Left colon (tissue), 2 donors: ENCODE data around the gene CES3. TPM values are rescaled to one million over a fixed set of nuclear protein-coding genes. Genes with fewer than 3 reads are reported as not detected.

Experiments
- ATAC-seq: fragments of 200-7000 bp; cut with Tn5 transposase; one replicate; pipeline ENCODE4 v1.9.1; 2020; ENCODE audit warnings: mild to moderate bottlenecking, moderate library complexity
- DNase-seq, 2 donors: peaks; one replicate each; pipeline ENCODE4 v3.0.0-alpha.2; 2020
- intact Hi-C, 2 donors: fragments of 100-400 bp; cut with DNase I in 1 of 2; cut with micrococcal nuclease in 1 of 2; formaldehyde crosslinking; loops; one replicate each; pipeline versions ENCODE4 v1.11.2 to v1.14.0; 2022; cut with DNase I, micrococcal nuclease
- long read RNA-seq: library from polyadenylated mRNA; unstranded; transcript quantifications from one replicate; pipeline ENCODE4 v2.0.0, GENCODE V29; 2021
- total RNA-seq, 2 donors: library from RNA; stranded (reverse); fragmentation: NEBNext Ultra II Directional; extraction: Animal tissue kit (Norgen Biotek cat#: 25700); gene quantifications; one replicate each; pipeline ENCODE4 v1.2.1, GENCODE V29; 2021
- donor health status: DM: no; HTN: no; CAD: no.
- donor health status: DM: yes; HTN: yes; CAD: no.

CES3 gene, protein sequence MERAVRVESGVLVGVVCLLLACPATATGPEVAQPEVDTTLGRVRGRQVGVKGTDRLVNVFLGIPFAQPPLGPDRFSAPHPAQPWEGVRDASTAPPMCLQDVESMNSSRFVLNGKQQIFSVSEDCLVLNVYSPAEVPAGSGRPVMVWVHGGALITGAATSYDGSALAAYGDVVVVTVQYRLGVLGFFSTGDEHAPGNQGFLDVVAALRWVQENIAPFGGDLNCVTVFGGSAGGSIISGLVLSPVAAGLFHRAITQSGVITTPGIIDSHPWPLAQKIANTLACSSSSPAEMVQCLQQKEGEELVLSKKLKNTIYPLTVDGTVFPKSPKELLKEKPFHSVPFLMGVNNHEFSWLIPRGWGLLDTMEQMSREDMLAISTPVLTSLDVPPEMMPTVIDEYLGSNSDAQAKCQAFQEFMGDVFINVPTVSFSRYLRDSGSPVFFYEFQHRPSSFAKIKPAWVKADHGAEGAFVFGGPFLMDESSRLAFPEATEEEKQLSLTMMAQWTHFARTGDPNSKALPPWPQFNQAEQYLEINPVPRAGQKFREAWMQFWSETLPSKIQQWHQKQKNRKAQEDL
- total RNA-seq = 100 to 1,000 TPM; 201 to 203 TPM
- long read RNA-seq, transcript CES3-201 (13 exons, 3,834 nt) = major isoform, 32 of 96 reads
- long read RNA-seq, partial matches to known transcripts = 57 of 96 reads
- long read RNA-seq, other reads (novel, unspliced or antisense) = 6 of 96 reads

DNA sequence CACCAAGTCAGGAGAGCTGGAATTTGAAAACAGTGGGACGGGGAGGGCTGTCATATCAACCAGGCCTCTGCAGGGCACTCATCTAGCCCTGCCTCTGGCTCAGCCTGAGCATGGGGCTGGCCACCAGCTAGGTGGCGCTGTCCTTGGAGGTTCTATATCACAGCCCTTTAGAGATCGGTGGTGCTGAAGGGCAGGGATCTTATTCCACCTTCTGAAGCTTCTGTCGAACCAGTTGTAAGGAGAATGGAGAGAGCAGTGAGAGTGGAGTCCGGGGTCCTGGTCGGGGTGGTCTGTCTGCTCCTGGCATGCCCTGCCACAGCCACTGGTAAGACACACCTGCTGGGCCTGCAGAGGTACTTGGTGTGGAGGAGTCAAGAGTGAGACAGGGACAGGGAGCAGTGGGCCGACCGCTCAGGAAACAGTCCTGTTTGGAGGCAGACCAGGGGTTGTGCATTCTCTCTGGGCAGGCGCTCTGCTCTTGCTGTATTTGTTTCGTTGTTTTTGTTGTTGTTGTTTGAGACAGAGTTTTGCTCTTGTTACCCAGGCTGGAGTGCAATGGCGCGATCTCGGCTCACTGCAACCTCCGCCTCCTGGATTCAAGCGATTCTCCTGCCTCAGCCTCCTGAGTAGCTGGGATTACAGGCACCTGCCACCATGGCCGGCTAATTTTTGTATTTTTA is at the start of gene CES3:
Gene CES3, plus strand, starts transcription at position 202 of the 680 bp plus-strand sequence. Its CDS starts 42 bp downstream, at position 244.
- DNase-seq = peak; percentile 88 to 90
- intact Hi-C loops = no loop called here
- ATAC-seq = peak; percentile 76

DNA sequence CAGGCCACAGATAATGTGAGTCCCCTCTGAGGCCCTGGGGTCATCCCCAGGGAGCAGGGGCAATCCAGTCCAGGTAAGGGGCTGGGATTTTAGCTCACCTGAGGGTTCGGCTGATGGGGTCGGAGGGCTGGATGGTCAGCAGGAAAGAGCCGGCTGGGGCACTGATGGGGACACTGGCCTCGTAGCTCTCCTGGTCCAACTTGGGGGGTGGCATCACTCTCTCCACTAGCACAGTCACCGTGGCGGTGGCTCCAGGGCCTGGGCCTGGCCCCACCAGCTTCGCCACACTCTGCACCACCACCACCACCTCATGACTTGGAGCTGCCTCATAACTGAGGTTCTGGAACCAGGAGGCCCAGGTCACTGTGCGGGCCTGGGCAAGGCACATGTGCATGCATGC is 49.3 kb upstream of the CES3 start:
- ATAC-seq = no peak
- intact Hi-C loops = no loop called here

DNA sequence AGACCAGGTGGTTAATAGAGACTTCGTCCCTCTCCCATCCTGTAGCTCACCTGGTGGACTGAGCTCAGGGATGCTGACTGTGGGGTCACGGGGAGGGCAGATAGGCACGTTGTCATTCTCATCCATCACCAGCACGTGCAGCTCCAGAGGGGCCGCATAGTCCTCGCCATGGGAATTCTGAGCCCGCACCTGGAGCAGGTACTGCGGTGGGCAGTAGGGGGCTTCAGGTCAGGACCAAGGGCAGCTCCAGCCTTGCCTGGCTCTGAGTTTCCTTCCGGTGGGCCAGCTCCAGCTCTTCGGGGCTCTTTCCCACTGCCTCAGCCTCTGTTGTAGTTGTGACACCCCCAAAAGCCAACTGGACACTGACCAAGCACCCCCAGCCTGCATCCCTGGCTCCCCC is 48.0 kb upstream of the CES3 start:
- no peak for ATAC-seq
- DNase-seq = no peak
- intact Hi-C loops = no loop called here

More for the DNA sequence above, 49.3 kb upstream of the CES3 start:
- DNase-seq = no peak

DNA sequence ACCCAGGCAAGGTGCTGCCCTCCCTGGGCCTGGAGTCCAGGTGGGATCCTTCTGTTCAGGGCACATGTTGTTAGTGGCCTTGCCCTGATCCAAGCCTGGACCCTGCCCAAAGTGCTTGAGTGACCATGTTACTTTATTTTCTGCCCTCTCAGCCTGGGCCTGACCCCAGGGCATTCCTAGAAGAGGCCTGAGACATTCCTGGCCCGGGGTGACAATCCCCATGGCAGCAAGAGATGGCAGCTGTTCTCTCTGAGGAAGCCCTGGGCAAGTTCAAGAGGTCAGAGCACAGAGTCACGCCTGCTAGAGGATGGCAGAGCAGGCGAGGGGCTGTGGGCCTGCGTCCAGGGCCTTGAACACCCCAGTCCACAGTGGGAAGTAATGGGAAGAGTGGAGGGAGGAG is 47.4 kb upstream of the CES3 start:
- DNase-seq = no peak
- no peak for ATAC-seq
- intact Hi-C loops = no loop called here

DNA sequence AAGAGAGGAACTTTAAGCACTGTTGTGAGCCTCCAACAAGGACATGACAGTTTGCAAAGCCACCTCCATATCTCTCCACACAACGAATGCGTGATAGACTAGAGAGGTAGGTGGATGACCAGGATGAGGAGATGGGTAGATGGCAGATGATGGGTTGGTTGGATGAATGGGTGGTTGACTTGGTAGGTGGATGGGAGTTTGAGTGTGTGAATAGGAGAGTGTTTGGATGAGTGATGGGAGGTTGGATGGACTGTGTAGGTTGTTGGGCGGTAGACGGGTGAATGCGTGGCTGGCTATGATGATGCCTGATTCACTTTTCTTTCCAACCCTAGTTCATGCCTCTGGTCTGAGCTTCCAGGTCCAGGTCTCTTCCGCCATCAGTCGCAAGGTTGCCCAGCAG is 46.5 kb upstream of the CES3 start:
- intact Hi-C loops = no loop called here
- DNase-seq = no peak
- no peak for ATAC-seq

DNA sequence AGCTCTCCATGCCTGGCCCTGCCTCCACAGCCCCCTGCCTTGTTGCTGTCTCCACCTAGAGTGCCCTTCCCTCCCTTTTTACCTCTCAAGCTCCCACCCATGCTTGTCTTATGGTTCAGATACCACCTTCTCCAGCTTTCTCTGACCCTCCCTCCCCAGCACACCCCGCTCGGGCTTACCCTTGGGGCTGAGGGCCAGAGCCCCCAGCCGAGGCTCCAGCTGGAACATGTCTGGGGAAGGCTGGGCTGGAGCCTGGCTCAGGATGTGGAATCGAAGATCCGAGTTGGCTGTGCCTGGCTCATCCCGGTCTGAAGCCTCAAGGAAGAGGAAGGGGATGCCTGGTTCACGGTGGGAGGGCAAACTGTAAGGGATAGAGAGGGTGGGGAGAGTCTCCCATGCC is 46.0 kb upstream of the CES3 start:
- intact Hi-C loops = no loop called here
- DNase-seq (no peak), ATAC-seq (no peak)

DNA sequence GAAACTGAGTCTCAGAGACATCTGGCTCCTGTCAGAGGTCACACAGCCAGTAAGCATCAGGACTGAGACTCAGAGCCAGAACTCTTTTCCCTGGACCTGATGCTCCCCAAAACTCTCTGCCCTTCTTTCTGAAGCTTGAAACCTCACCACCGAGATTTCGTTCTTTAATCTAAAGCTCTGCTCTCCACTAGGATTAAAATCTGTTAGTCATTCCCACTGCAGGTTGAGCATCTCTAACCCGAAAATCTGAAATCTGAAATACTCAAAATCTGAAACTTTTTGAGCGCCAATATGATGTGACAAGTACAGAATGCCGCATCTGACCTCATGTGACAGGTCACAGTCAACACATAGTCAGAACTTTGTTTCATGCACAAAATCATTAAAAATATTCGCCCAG is 44.5 kb upstream of the CES3 start:
- ATAC-seq (no peak), DNase-seq (no peak)
- intact Hi-C loops = no loop called here

DNA sequence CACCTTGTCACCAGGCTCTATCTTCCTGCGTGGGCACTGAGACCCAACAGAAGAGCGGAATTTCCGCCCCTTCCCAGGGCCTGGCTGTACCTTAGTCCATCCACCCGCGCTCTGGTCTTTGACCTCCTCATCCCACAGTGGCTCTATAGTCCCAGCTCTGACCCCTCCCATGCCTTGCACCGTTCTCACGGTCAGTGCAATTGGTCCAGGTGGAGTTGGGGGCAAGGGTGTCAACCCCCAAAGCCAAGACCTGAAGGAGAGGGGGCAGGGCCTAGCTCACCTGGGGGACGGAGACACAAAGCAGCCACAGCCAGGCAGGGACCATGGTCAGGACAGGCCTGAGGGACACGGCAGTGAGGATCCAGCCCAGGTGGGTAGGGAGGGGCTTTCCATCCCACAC is 43.3 kb upstream of the CES3 start:
- intact Hi-C loops = no loop called here
- ATAC-seq (no peak), DNase-seq (no peak)

DNA sequence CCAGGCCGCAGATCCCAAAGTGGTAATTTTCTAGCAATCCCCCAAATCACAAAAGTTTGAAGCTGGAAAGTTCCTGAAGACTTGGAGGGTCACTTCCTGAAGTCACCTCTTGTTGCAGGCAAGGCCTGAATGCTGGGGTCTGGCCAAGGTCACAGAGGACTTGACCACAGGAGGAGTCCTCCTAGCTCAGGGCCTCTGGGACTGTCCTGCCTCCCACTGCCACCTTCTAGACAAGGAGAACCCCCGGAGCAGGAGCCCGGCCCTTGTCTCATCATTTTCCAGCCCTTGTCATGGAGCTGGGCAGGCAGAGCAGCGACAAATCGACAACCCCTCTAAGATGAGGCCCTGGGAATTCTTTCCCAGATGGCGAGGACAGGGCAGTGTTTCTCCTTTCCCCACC is 42.7 kb upstream of the CES3 start:
- intact Hi-C loops = no loop called here
- DNase-seq = no peak
- ATAC-seq = no peak

DNA sequence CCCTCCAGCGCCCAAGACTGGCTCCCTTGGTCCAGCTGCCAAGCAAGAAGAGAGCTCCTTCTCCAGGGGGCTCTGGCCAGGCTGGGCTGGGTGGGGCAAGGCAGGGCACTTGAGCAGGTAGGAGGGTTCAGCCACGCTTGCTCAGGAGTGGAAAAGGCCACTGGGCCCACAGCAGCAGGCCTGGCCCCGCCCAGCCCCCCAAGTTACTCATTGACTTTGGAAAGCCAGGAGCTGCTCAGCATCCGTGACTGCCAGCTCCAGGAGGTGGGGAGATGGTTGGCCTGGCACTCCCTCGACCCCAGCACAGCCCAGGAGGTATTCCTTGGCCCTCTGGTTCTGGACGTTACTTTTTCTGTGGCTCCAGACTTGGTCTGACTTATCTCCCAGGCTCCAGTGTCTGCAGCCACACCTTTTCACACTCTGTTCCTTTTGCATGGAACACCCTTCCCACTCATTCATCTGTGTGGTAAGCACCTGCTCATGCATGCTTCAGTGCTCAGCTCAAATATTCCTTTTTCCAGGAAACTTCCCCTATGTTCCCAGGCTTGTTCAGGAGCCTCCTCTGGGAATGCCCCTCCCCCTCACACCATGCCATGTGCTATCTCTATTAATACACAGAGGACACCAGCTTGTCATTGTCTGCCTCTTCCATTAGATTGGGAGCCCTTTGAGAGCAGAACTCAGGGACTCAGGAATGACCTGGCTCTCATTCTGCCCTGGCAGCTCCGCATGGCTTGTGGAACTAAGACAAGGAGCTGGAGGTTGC is 42.1 kb upstream of the CES3 start, which contains the start of gene CDH16:
Gene CDH16, minus strand, starts transcription at position 83 of the 766 bp plus-strand sequence. CDS start 820 bp downstream, outside the sequence.
- DNase-seq = no peak
- intact Hi-C loops = no loop called here
- peak; percentile 36 for ATAC-seq

DNA sequence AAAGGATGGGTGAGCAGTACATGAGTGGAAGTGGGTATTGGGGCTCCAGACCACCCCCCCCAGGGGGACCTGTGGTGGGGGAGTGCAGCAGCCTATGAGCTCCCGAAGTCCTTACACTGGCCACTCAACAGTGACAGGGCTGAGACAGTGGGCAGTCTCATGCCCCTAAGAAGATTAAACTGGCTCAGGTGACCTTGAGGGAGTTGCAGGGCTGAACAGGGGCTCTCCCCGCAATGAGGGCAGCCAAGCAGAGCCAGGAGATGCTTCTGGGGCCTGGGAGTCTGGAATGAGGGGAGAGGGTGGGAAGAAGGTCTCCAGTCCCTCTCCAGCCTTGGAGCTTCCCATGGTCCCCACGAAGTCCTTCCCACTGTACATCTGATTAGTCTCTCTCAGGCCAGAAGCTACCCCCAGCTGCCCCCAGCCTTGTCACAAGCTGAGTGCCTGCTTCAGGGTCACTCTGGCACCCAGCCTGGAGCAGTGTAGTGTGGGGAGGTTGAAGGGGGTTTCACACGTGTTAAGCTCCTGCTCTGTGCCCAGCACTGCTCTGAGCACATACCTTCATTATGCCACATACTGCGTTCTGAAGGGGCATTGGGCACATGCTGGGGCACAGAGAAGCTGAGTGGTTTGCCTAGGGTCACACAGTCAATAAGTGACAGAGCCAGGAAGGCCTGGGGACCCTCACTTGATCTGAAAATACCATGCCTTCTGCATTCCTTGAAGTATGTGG is 41.3 kb upstream of the CES3 start:
- DNase-seq = no peak
- no peak for ATAC-seq
- intact Hi-C loops = no loop called here

DNA sequence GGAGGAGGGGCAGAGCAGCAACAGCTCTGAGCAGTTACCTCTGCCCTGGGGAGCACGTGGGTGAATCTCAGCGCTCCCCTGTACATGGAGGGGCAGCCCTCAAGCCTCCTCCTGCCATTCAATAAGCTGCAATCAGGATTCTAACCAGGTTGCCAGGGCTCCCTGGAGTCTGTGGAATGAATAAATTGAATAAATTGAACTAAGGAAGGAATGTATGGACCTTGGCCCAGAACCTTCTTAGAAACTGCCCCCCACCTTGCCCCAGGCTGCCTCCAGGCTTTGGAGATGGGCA is 40.8 kb upstream of the CES3 start:
- DNase-seq = no peak
- intact Hi-C loops = no loop called here
- ATAC-seq = no peak

DNA sequence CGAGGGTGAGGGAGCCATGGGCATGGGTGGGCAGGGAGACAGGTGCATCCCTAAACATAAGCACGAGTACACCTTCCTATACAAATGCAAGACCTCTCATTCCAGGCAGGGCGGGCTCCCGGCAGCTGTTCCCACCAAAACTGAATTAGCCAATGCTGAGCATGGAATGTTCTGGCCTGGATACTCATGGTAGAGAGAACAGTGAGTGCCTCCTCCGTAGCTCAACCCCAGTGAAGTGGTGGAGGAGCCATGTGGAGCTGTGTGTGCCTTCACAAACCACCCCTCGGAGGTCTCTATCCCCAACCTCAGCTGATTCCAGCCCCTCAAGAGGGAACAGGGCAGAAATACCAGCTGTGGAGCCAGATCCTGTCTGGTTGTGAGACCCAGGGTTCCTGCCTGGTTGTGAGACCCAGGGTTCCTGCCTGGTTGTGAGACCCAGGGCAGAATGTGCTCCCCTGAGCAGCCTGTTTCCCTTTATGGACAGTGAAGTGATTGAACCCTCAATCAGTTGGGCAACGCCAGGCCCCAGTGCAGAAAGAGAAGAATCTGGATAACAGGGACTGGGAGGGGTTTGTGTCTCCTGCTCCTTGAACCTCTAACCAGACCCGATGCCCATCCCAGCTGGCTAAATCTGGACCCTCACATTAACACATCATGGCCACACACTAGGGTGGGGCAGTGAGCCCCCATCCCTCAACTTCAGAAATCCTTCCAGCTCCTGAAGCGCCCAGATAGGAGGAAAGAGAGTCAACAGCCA is 40.0 kb upstream of the CES3 start:
- no peak for ATAC-seq
- no peak for DNase-seq
- intact Hi-C loops = no loop called here

DNA sequence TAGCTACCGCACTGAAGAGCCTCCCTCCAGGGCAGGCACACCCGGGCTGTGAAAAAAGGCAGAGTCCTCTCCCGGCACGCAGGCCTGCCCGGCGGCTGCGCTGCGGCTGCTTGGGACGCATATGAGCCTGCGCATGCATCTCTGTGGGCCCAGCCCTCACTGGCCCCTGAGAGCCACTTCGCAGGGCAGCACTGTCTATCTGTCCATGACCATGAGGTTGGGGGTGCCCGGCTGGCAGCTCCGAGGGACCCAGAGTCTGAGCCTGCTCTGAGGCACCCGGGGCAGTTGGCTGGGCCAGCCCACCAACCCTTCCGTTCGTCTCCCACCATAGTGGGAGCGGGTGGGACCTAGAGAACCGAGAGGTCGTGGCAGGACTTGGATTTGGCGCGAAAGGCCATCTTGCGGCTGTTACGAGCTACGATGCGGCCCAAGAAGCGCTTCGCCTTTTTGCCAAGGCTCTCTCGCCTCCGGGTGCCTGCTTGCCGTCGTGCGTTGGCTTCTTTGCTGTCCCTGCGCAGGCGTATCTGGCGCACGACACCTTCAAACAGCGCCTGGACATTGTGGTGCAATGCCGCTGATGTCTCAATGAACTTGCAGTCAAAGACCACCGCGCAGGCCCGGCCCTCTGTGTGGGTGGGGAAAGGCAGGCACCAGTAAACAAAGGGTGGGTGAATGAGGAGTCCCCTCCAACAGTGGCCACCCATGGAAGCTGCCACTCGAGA is 39.2 kb upstream of the CES3 start:
- ATAC-seq (no peak), DNase-seq (no peak)
- intact Hi-C loops = no loop called here

DNA sequence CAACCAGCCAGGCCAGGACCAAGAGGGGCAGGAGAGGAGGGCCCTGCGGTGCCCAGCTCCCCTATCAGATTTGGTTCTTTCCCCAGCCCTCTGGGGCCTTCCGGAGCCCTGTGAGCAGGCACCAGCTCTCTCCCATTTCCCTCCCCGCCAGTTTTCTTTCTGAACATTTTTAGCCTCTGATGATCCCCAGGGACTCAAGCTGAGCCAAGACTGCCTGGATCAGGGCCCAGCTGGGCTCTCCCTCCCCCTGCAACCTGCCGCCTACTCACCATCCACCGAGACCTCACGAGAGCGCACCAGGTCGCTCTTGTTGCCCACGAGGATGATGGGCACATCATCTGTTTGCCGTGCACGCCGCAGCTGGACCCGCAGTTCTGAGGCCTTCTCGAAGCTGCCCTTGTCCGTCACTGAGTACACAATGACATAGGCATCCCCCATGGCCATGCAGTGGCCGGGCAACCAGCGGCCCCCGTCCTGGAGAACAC is 37.8 kb upstream of the CES3 start:
- DNase-seq = no peak
- ATAC-seq = no peak
- intact Hi-C loops = no loop called here

DNA sequence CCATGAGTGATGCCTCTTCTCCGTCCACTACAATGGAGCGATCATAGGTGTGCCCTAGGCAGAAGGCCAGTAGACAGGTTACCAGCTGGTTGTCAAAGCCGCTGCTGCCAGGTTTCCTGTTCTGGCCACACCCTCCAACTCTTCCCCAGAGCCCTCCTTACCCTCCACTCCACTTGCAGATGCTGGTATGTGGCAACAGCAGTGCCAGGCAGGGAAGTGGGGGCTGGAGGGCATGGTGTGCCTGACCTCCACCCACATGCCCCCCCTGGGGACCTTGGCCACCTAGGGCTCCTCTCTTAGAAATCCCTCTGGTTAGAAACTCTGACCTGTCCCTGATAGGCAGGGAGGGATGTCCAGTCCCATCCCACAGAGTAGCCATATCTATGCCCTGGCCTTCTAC is 37.2 kb upstream of the CES3 start:
- ATAC-seq (peak; percentile 64), DNase-seq (peak in 1 of 2 donors; percentile 68)
- intact Hi-C loops = no loop called here
